ENCODE measurements around the gene GALNT7. TPM values are rescaled to one million over a fixed set of nuclear protein-coding genes. Genes with fewer than 3 reads are reported as not detected.

GALNT7 gene
- total and polyA plus RNA-seq, 2 of the 13 experiments (the other 11 are each of a cell fraction or from before 2014, with no cell fraction given): 0.08 to 0.13 TPM

GRCh38 chr4:173205656-173206055 lies 37.0 kb downstream of the GALNT7 start (continued):
- TF ChIP-seq RERE (CRISPR knock-in tag; IDR thresholded peaks at IDR 0.05; ENCODE audit: low read depth) (no peak), BHLHE40 (IDR thresholded peaks at IDR 0.05; ENCODE audit: low read length) (no peak), THAP9 (CRISPR knock-in tag; IDR thresholded peaks at IDR 0.05; ENCODE audit: borderline replicate concordance) (no peak)

- no peaks in the 10 kb centered on the region for H3K4me1 ChIP-seq (ENCODE audit: insufficient read depth, low read length)
- no peak overlapping the region for H3K4me3 ChIP-seq (replicated peaks in 1 of 3; ENCODE audit: insufficient read depth in 1 of 3, low read depth in 2 of 3, low read length in 3 of 3)
- no peak for FAIRE-seq
- in situ Hi-C loops (cut with HindIII; ENCODE audit: extremely low pct_ligation_motif_present, low pct_unique_long_range_greater_than_20kb): no loop called here
- no peak for TF ChIP-seq ARID2 (CRISPR knock-in tag; IDR thresholded peaks at IDR 0.05; ENCODE audit: borderline replicate concordance)
- no peaks in the 10 kb centered on the region for H3K9me3 ChIP-seq (ENCODE audit: low read length)
- H3K4me2 ChIP-seq (ENCODE audit: low read depth, low read length): no peak overlapping the region
- POLR2A ChIA-PET: no interaction called here
- WGBS (ENCODE audit: low lambda C conversion rate): 37% methylated on average over 7 of the region's 7 CpGs
- no TSS peak for BruUV-seq (replicated peaks)
- no peak overlapping the region for H3K9ac ChIP-seq (ENCODE audit: insufficient read depth, low read depth, low read length)
- H2AFZ ChIP-seq (ENCODE audit: low read length): no peak overlapping the region
- no peak overlapping the region for H3K27ac ChIP-seq (ENCODE audit: extremely low read length, insufficient read depth, low read length)
- H4K20me1 ChIP-seq (ENCODE audit: insufficient read depth, low read length): no peaks in the 10 kb centered on the region
- intact Hi-C loops (cut with micrococcal nuclease; ENCODE audit: unreplicated experiment): no loop called here
- CTCF ChIA-PET (ENCODE audit: low intra/inter-chr PET ratio, low total read pairs): no interaction called here
- H3K27me3 ChIP-seq (ENCODE audit: control insufficient read depth in 1 of 2, insufficient read depth in 2 of 2, low read length in 2 of 2): no peaks in the 10 kb centered on the region
- H3K36me3 ChIP-seq (replicated peaks in 1 of 2; ENCODE audit: control insufficient read depth in 1 of 2, insufficient read depth in 2 of 2, low read length in 2 of 2): no peaks in the 10 kb centered on the region
- no peak for DNase-seq (ENCODE audit: low spot score)
- H3K79me2 ChIP-seq (ENCODE audit: insufficient read depth, low read length): no peaks in the 10 kb centered on the region
- no peak for ATAC-seq
Measured at GRCh38 chr4:173208420-173208819, 39.8 kb downstream of the GALNT7 start.

Data from HepG2 (cell line).